CD14-positive monocyte (primary cell): Measurements from ENCODE around the gene SS18L1. TPM values are rescaled to one million over a fixed set of nuclear protein-coding genes. Genes with fewer than 3 reads are reported as not detected.

Source experiments
- DNase-seq, 3 donors: peaks; one replicate each; pipeline ENCODE4 v3.0.0-alpha.2; 2011 to 2022
- H2AFZ ChIP-seq: 2 replicates; pipeline ENCODE4 v1.6.0; 2012; ENCODE audit warnings: mild to moderate bottlenecking, low read depth, low read length, inconsistent platforms; ENCODE audit not compliant: insufficient read depth, poor library complexity, severe bottlenecking
- H3K27ac ChIP-seq, 2 donors: 1 replicate in 1 of 2; 2 replicates in 1 of 2; pipeline ENCODE4 v1.5.1; 2012 to 2013; ENCODE audit warnings: low read length in 2 of 2, control low read depth in 1 of 2, inconsistent platforms in 1 of 2, low read depth in 1 of 2, mild to moderate bottlenecking in 1 of 2
- H3K27me3 ChIP-seq, 2 donors: one replicate each; pipeline versions ENCODE4 v1.6.0 to v1.6.1; 2011 to 2013; ENCODE audit warnings: low read length in 2 of 2; ENCODE audit not compliant: control insufficient read depth in 2 of 2, insufficient read depth in 2 of 2
- H3K36me3 ChIP-seq, 2 donors: replicated peaks in 1 of 2; 1 replicate in 1 of 2; 2 replicates in 1 of 2; pipeline versions ENCODE4 v1.5.1 to v1.6.1; 2012 to 2013; ENCODE audit warnings: low read length in 2 of 2, control low read depth in 1 of 2, inconsistent platforms in 1 of 2, mild to moderate bottlenecking in 1 of 2; ENCODE audit not compliant: insufficient read depth in 2 of 2, control insufficient read depth in 1 of 2
- H3K4me1 ChIP-seq, 2 donors: 1 replicate in 1 of 2; 2 replicates in 1 of 2; pipeline versions ENCODE4 v1.5.1 to v1.6.1; 2012 to 2013; ENCODE audit warnings: low read length in 2 of 2, control low read depth in 1 of 2, inconsistent platforms in 1 of 2, mild to moderate bottlenecking in 1 of 2, moderate library complexity in 1 of 2; ENCODE audit not compliant: insufficient read depth in 2 of 2, control insufficient read depth in 1 of 2
- H3K4me2 ChIP-seq: replicated peaks from 2 replicates; pipeline ENCODE3; 2012; ENCODE audit warnings: low read length, moderate library complexity, mild to moderate bottlenecking; ENCODE audit not compliant: poor library complexity, severe bottlenecking; ENCODE audit errors: extremely low read depth
- H3K4me3 ChIP-seq, 3 experiments: fragments of 200-600 bp in 1 of 3; sonication (generic) in 1 of 3; replicated peaks in 1 of 3; 1 replicate in 2 of 3; 2 replicates in 1 of 3; pipeline ENCODE4 v1.5.1; 2011 to 2013; ENCODE audit warnings: low read length in 3 of 3, mild to moderate bottlenecking in 3 of 3, control low read depth in 2 of 3, low read depth in 2 of 3, inconsistent platforms in 1 of 3, moderate library complexity in 1 of 3
- H3K79me2 ChIP-seq: 2 replicates; pipeline ENCODE4 v1.6.0; 2012; ENCODE audit warnings: mild to moderate bottlenecking, control low read depth, inconsistent platforms, low read length, moderate library complexity; ENCODE audit not compliant: insufficient read depth
- H3K9ac ChIP-seq: 2 replicates; pipeline ENCODE4 v1.6.0; 2017; ENCODE audit warnings: low read length, mild to moderate bottlenecking; ENCODE audit not compliant: insufficient read depth, poor library complexity, severe bottlenecking
- H3K9me3 ChIP-seq, 2 donors: replicated peaks in 1 of 2; 1 replicate in 1 of 2; 2 replicates in 1 of 2; pipeline versions ENCODE4 v1.5.1 to v1.6.1; 2012 to 2013; ENCODE audit warnings: low read length in 2 of 2, control low read depth in 1 of 2; ENCODE audit not compliant: control insufficient read depth in 1 of 2, insufficient read depth in 1 of 2
- H4K20me1 ChIP-seq: 2 replicates; pipeline ENCODE4 v1.6.0; 2012; ENCODE audit warnings: mild to moderate bottlenecking, low read length, control low read depth, moderate library complexity; ENCODE audit not compliant: insufficient read depth
- H3K27ac Mint-ChIP-seq, 7 donors: one replicate each; pipeline ENCODE4 v1.8.0; 2020; ENCODE audit warnings: mild to moderate bottlenecking in 7 of 7, mixed read lengths in 7 of 7, moderate library complexity in 6 of 7, inconsistent platforms in 2 of 7
- H3K27me3 Mint-ChIP-seq, 3 donors: one replicate each; pipeline ENCODE4 v1.8.0; 2021 to 2022; ENCODE audit warnings: low read depth in 3 of 3, mild to moderate bottlenecking in 3 of 3, mixed read lengths in 3 of 3, moderate library complexity in 3 of 3, inconsistent platforms in 1 of 3
- H3K36me3 Mint-ChIP-seq, 2 donors: one replicate each; pipeline ENCODE4 v1.8.0; 2020; ENCODE audit warnings: mixed read lengths in 2 of 2, inconsistent platforms in 1 of 2, mild to moderate bottlenecking in 1 of 2
- H3K4me1 Mint-ChIP-seq: one replicate; pipeline ENCODE4 v1.8.0; 2020; ENCODE audit warnings: mild to moderate bottlenecking, mixed read lengths
- H3K4me3 Mint-ChIP-seq, 2 donors: one replicate each; pipeline ENCODE4 v1.8.0; 2020; ENCODE audit warnings: mild to moderate bottlenecking in 2 of 2, mixed read lengths in 2 of 2, moderate library complexity in 1 of 2
- H3K9me3 Mint-ChIP-seq, 7 donors: one replicate each; pipeline ENCODE4 v1.8.0; 2020 to 2022; ENCODE audit warnings: mixed read lengths in 7 of 7, mild to moderate bottlenecking in 6 of 7, moderate library complexity in 6 of 7, inconsistent platforms in 2 of 7
- WGBS: methylation state at CpG from one replicate; pipeline ENCODE4 v1.1.5; 2013; ENCODE audit warnings: missing lambda C conversion rate; ENCODE audit not compliant: insufficient coverage; 5-methylcytosine and 5-hydroxymethylcytosine counted together
- intact Hi-C, 2 donors: fragments of 100-400 bp; cut with micrococcal nuclease; formaldehyde crosslinking; loops; one replicate each; pipeline versions ENCODE4 v1.15.0 to v1.15.1; 2023
- polyA plus RNA-seq, 3 donors: library from polyadenylated mRNA; depleted of rRNA in 1 of 3; unstranded in 2 of 3; stranded (reverse) in 1 of 3; fragments of 300-500 nt in 2 of 3; fragments of >200 nt in 1 of 3; fragmentation: Illumina TruSeq in 2 of 3; gene quantifications; 1 replicate in 2 of 3; 2 replicates in 1 of 3; pipeline ENCODE4 v1.2.3, GENCODE V29; 2012 to 2021
- TF ChIP-seq, protein P1 (sequence below): fragments of 200-600 bp; IDR thresholded peaks from one replicate; pipeline ENCODE4 v1.8.0; 2022; ENCODE audit warnings: antibody characterized with exemption, mild to moderate bottlenecking

SS18L1 gene
- polyA plus RNA-seq, 3 donors: 0.75 to 16.5 (median 1.1) TPM

DNA sequence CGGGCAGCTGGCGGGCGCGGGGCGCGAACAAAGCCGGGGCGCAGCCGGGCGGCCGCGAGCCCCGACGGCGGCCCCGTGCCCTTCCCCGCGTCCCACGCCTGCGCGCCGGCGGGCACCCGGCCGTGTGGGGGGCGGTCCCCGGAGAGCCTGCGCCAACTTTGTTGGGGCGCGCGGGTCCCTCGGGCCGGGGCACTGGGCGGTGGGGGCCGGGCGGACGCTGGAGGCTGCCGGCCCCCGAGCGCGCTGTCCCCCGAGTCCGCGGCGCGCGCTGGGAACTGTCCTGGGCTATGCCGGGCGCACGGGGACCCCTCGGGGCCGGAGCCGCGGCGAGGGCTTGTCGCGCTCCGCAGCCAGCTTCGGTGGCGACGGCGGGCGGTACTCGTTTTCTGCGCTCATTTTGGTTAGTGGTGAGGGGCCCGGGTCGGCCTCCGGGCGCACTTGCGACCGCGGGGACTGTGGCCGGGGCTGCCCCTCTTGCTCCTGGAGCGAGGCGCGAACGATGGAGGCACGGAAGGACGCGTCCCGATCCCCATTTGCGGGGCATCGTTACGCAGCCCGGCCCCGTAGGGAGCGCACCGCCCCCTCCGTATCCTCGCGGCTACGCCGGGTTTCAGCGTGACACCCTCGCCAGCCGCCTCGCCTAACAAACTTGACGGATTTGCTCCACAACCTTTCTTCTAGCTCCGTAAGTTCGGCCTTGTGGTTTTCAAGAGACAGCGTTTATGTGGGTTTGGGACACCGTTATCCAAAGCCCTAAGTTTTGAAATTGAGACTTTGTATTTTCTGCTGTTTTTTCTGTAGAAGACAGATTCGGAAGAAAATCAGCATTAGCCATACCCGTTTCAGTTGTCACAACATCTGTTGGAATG, 622 bp downstream of the SS18L1 start:
- DNase-seq: peak; percentile 32 to 41 (median 38)
- peak overlapping the region; percentile 80 to 89 for H3K4me3 Mint-ChIP-seq
- no peaks in the 10 kb centered on the region for H3K27me3 Mint-ChIP-seq
- under 1% methylated on average over 97 of the region's 104 CpGs for WGBS
- TF ChIP-seq, protein P1, sequence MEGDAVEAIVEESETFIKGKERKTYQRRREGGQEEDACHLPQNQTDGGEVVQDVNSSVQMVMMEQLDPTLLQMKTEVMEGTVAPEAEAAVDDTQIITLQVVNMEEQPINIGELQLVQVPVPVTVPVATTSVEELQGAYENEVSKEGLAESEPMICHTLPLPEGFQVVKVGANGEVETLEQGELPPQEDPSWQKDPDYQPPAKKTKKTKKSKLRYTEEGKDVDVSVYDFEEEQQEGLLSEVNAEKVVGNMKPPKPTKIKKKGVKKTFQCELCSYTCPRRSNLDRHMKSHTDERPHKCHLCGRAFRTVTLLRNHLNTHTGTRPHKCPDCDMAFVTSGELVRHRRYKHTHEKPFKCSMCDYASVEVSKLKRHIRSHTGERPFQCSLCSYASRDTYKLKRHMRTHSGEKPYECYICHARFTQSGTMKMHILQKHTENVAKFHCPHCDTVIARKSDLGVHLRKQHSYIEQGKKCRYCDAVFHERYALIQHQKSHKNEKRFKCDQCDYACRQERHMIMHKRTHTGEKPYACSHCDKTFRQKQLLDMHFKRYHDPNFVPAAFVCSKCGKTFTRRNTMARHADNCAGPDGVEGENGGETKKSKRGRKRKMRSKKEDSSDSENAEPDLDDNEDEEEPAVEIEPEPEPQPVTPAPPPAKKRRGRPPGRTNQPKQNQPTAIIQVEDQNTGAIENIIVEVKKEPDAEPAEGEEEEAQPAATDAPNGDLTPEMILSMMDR: no peak
- H3K27ac ChIP-seq: peak overlapping the region; percentile 56 to 89
- H4K20me1 ChIP-seq: peaks cover 83% of the 10 kb centered on the region
- no peaks in the 10 kb centered on the region for H3K9me3 Mint-ChIP-seq
- peaks cover 17 to 20% of the 10 kb centered on the region in 2 donors for H3K36me3 Mint-ChIP-seq
- H3K4me1 Mint-ChIP-seq: peaks cover 42% of the 10 kb centered on the region
- no peaks in the 10 kb centered on the region for H3K9me3 ChIP-seq
- H3K79me2 ChIP-seq: peaks cover 88% of the 10 kb centered on the region
- peak overlapping the region; percentile 54 to 87 (median 60) for H3K4me3 ChIP-seq
- peak overlapping the region; percentile 79 for H3K4me2 ChIP-seq
- intact Hi-C loops: loop anchor here (2.0 to 10.0 kb wide), 8 partner anchors 37 to 1841 kb away; partner anchors contain the start of genes MTG2 (in 1 of the 2), OGFR (in 1 of the 2), OSBPL2 (in 1 of the 2) and PRPF6 (in 1 of the 2)
- peaks cover 27 to 35% of the 10 kb centered on the region in 2 donors for H3K4me1 ChIP-seq
- H3K27me3 ChIP-seq: no peaks in the 10 kb centered on the region
- peak overlapping the region; percentile 88 for H3K9ac ChIP-seq
- H3K36me3 ChIP-seq: peaks cover 15 to 19% of the 10 kb centered on the region in 2 donors
- H3K27ac Mint-ChIP-seq: peak overlapping the region; percentile 45 to 87 (median 85)
- H2AFZ ChIP-seq: no peak overlapping the region

DNA sequence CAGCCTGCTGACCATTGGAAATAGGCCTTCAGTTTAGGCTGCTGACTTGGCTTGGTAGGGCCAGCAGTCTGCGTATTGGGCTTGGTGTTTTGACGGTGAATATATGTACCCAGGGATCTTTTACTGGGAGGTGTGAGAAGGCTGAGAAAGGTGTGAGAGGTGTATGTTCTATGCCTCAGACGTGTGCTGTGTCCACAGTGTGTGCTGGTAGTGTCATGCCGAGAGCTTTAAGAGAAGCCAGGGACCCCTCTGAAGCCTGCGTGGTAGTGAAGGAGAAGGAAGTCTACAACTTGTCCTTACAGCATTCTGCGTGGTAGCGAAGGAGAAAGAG, 2.1 kb downstream of the SS18L1 start:
- Mint-ChIP-seq H3K27me3 (no peaks in the 10 kb centered on the region), H3K9me3 (no peaks in the 10 kb centered on the region), H3K4me1 (peaks cover 37% of the 10 kb centered on the region), H3K4me3 (no peak overlapping the region), H3K27ac (peak overlapping the region in 2 of 7 donors; percentile 50), H3K36me3 (peaks cover 7 to 9% of the 10 kb centered on the region in 2 donors)
- Histone ChIP-seq H3K4me2 (no peak overlapping the region), H3K9ac (no peak overlapping the region), H3K27me3 (no peaks in the 10 kb centered on the region), H3K9me3 (no peaks in the 10 kb centered on the region), H3K4me3 (no peak overlapping the region), H2AFZ (no peak overlapping the region), H4K20me1 (peaks cover 83% of the 10 kb centered on the region), H3K36me3 (peaks cover under 1 to 4% of the 10 kb centered on the region in 2 donors), H3K27ac (no peak overlapping the region), H3K4me1 (peaks cover 27 to 35% of the 10 kb centered on the region in 2 donors), H3K79me2 (peaks cover 88% of the 10 kb centered on the region)
- 93% methylated on average over 3 of the region's 7 CpGs for WGBS
- DNase-seq: no peak
- intact Hi-C loops: loop anchor here in 1 of 2 donors (10.0 kb wide), 2 partner anchors 659 to 1839 kb away; partner anchors contain the start of genes OGFR and PRPF6
- TF ChIP-seq, protein P1: no peak
